ENCODE data around the gene HCN4.

HCN4 gene

GRCh38 chr15:73369154-73369694 is 466 bp upstream of the HCN4 start:
- Mint-ChIP-seq H3K4me3 (no peak overlapping the region), H3K9me3 (no peaks in the 10 kb centered on the region), H3K4me1 (ENCODE audit: low read depth) (no peaks in the 10 kb centered on the region), H3K36me3 (ENCODE audit: low read depth) (no peaks in the 10 kb centered on the region), H3K27me3 (ENCODE audit: low read depth) (peaks cover 62% of the 10 kb centered on the region), H3K27ac (no peak overlapping the region)

GRCh38 chr15:73367624-73368300 is 996 bp downstream of the HCN4 start:
- Mint-ChIP-seq H3K4me3 (no peak overlapping the region), H3K27me3 (ENCODE audit: low read depth) (peaks cover 55% of the 10 kb centered on the region), H3K36me3 (ENCODE audit: low read depth) (no peaks in the 10 kb centered on the region), H3K27ac (no peak overlapping the region), H3K9me3 (no peaks in the 10 kb centered on the region), H3K4me1 (ENCODE audit: low read depth) (no peaks in the 10 kb centered on the region)

- H3K27ac Mint-ChIP-seq = no peak overlapping the region
- no peaks in the 10 kb centered on the region for H3K36me3 Mint-ChIP-seq (ENCODE audit: low read depth)
- H3K4me3 Mint-ChIP-seq = no peak overlapping the region
- no peaks in the 10 kb centered on the region for H3K9me3 Mint-ChIP-seq
- no peaks in the 10 kb centered on the region for H3K4me1 Mint-ChIP-seq (ENCODE audit: low read depth)
- H3K27me3 Mint-ChIP-seq (ENCODE audit: low read depth) = peaks cover 50% of the 10 kb centered on the region
These were observed 1.8 kb downstream of the HCN4 start for GRCh38 chr15:73366766-73367623.

GRCh38 chr15:73364070-73364469 is 4.7 kb downstream of the HCN4 start:
- H3K9me3 Mint-ChIP-seq = no peaks in the 10 kb centered on the region
- no peaks in the 10 kb centered on the region for H3K36me3 Mint-ChIP-seq (ENCODE audit: low read depth)
- no peaks in the 10 kb centered on the region for H3K4me1 Mint-ChIP-seq (ENCODE audit: low read depth)
- no peak overlapping the region for H3K27ac Mint-ChIP-seq
- peaks cover 22% of the 10 kb centered on the region for H3K27me3 Mint-ChIP-seq (ENCODE audit: low read depth)
- no peak overlapping the region for H3K4me3 Mint-ChIP-seq

- H3K9me3 Mint-ChIP-seq = no peaks in the 10 kb centered on the region
- H3K4me3 Mint-ChIP-seq = no peak overlapping the region
- peaks cover 21% of the 10 kb centered on the region for H3K27me3 Mint-ChIP-seq (ENCODE audit: low read depth)
- no peak overlapping the region for H3K27ac Mint-ChIP-seq
- no peaks in the 10 kb centered on the region for H3K36me3 Mint-ChIP-seq (ENCODE audit: low read depth)
- H3K4me1 Mint-ChIP-seq (ENCODE audit: low read depth) = no peaks in the 10 kb centered on the region
These were observed 5.9 kb downstream of the HCN4 start for GRCh38 chr15:73362900-73363299.

GRCh38 chr15:73361337-73361736 is 7.4 kb downstream of the HCN4 start:
- no peak overlapping the region for H3K27ac Mint-ChIP-seq
- no peaks in the 10 kb centered on the region for H3K4me1 Mint-ChIP-seq (ENCODE audit: low read depth)
- no peaks in the 10 kb centered on the region for H3K36me3 Mint-ChIP-seq (ENCODE audit: low read depth)
- H3K4me3 Mint-ChIP-seq = no peak overlapping the region
- H3K27me3 Mint-ChIP-seq (ENCODE audit: low read depth) = peaks cover 11% of the 10 kb centered on the region
- H3K9me3 Mint-ChIP-seq = no peaks in the 10 kb centered on the region

- no peaks in the 10 kb centered on the region for H3K4me1 Mint-ChIP-seq (ENCODE audit: low read depth)
- no peaks in the 10 kb centered on the region for H3K27me3 Mint-ChIP-seq (ENCODE audit: low read depth)
- no peaks in the 10 kb centered on the region for H3K9me3 Mint-ChIP-seq
- H3K4me3 Mint-ChIP-seq = no peak overlapping the region
- H3K27ac Mint-ChIP-seq = no peak overlapping the region
- H3K36me3 Mint-ChIP-seq (ENCODE audit: low read depth) = no peaks in the 10 kb centered on the region
These were observed 9.1 kb downstream of the HCN4 start for GRCh38 chr15:73359651-73360050.

GRCh38 chr15:73357999-73358665 is 10.6 kb downstream of the HCN4 start:
- H3K4me1 Mint-ChIP-seq (ENCODE audit: low read depth) = no peaks in the 10 kb centered on the region
- H3K27me3 Mint-ChIP-seq (ENCODE audit: low read depth) = no peaks in the 10 kb centered on the region
- no peaks in the 10 kb centered on the region for H3K9me3 Mint-ChIP-seq
- no peaks in the 10 kb centered on the region for H3K36me3 Mint-ChIP-seq (ENCODE audit: low read depth)
- H3K27ac Mint-ChIP-seq = no peak overlapping the region
- H3K4me3 Mint-ChIP-seq = no peak overlapping the region

GRCh38 chr15:73355612-73356265 is 13.0 kb downstream of the HCN4 start:
- no peaks in the 10 kb centered on the region for H3K27me3 Mint-ChIP-seq (ENCODE audit: low read depth)
- H3K4me3 Mint-ChIP-seq = no peak overlapping the region
- H3K27ac Mint-ChIP-seq = no peak overlapping the region
- no peaks in the 10 kb centered on the region for H3K36me3 Mint-ChIP-seq (ENCODE audit: low read depth)
- no peaks in the 10 kb centered on the region for H3K4me1 Mint-ChIP-seq (ENCODE audit: low read depth)
- H3K9me3 Mint-ChIP-seq = no peaks in the 10 kb centered on the region

GRCh38 chr15:73354241-73354640 is 14.5 kb downstream of the HCN4 start:
- H3K27me3 Mint-ChIP-seq (ENCODE audit: low read depth) = no peaks in the 10 kb centered on the region
- H3K4me1 Mint-ChIP-seq (ENCODE audit: low read depth) = no peaks in the 10 kb centered on the region
- H3K27ac Mint-ChIP-seq = no peak overlapping the region
- no peaks in the 10 kb centered on the region for H3K9me3 Mint-ChIP-seq
- no peak overlapping the region for H3K4me3 Mint-ChIP-seq
- H3K36me3 Mint-ChIP-seq (ENCODE audit: low read depth) = no peaks in the 10 kb centered on the region

- Mint-ChIP-seq H3K27me3 (ENCODE audit: low read depth) (no peaks in the 10 kb centered on the region), H3K27ac (no peak overlapping the region), H3K4me1 (ENCODE audit: low read depth) (no peaks in the 10 kb centered on the region), H3K36me3 (ENCODE audit: low read depth) (no peaks in the 10 kb centered on the region), H3K9me3 (no peaks in the 10 kb centered on the region), H3K4me3 (no peak overlapping the region)
These were observed 15.0 kb downstream of the HCN4 start for GRCh38 chr15:73353734-73354133.

GRCh38 chr15:73352082-73352481 is 16.7 kb downstream of the HCN4 start:
- Mint-ChIP-seq H3K36me3 (ENCODE audit: low read depth) (no peaks in the 10 kb centered on the region), H3K9me3 (no peaks in the 10 kb centered on the region), H3K27ac (no peak overlapping the region), H3K4me3 (no peak overlapping the region), H3K27me3 (ENCODE audit: low read depth) (no peaks in the 10 kb centered on the region), H3K4me1 (ENCODE audit: low read depth) (no peaks in the 10 kb centered on the region)

- Mint-ChIP-seq H3K36me3 (ENCODE audit: low read depth) (no peaks in the 10 kb centered on the region), H3K27ac (no peak overlapping the region), H3K9me3 (no peaks in the 10 kb centered on the region), H3K27me3 (ENCODE audit: low read depth) (no peaks in the 10 kb centered on the region), H3K4me3 (no peak overlapping the region), H3K4me1 (ENCODE audit: low read depth) (no peaks in the 10 kb centered on the region)
These were observed 19.6 kb downstream of the HCN4 start for GRCh38 chr15:73349191-73349590.

- Mint-ChIP-seq H3K4me1 (ENCODE audit: low read depth) (no peaks in the 10 kb centered on the region), H3K36me3 (ENCODE audit: low read depth) (no peaks in the 10 kb centered on the region), H3K4me3 (no peak overlapping the region), H3K27me3 (ENCODE audit: low read depth) (no peaks in the 10 kb centered on the region), H3K27ac (no peak overlapping the region), H3K9me3 (peaks cover 10% of the 10 kb centered on the region)
These were observed 21.9 kb downstream of the HCN4 start for GRCh38 chr15:73346735-73347312.

Measured in T-helper 1 cell treated with Interleukin-12 subunit alpha and Interleukin-12 subunit beta and Interleukin-4 antibody, amounts not matched to agents 30 μg/mL and 1 μg/mL, for 36 hours (primary cell).